ENCODE measurements around the gene RBM28.

RBM28 gene

GRCh38 chr7:128253701-128254100 is 90.0 kb downstream of the RBM28 start:
- no peak for DNase-seq

- no peak for DNase-seq
These were observed 92.4 kb downstream of the RBM28 start for GRCh38 chr7:128251337-128251736.
